ENCODE measurements around the gene KCND2.

GRCh38 chr7:120586571-120586970 lies 313.6 kb downstream of the KCND2 start:
- no peak for TF ChIP-seq CTCF (IDR thresholded peaks at IDR 0.05; ENCODE audit: borderline replicate concordance, extremely low read depth, low read length, poor library complexity, severe bottlenecking)
- no peak for TF ChIP-seq EZH2 (IDR thresholded peaks at IDR 0.05; ENCODE audit: borderline replicate concordance, low read depth, low read length, severe bottlenecking)

Data from DND-41 (cell line).